Measurements from ENCODE around the gene TCERG1L. TPM values are rescaled to one million over a fixed set of nuclear protein-coding genes. Genes with fewer than 3 reads are reported as not detected.

The TCERG1L gene
- total and polyA plus RNA-seq, 9 of the 15 experiments (the other 6 are each of a cell fraction or from before 2014, with no cell fraction given) = not detected

DNA sequence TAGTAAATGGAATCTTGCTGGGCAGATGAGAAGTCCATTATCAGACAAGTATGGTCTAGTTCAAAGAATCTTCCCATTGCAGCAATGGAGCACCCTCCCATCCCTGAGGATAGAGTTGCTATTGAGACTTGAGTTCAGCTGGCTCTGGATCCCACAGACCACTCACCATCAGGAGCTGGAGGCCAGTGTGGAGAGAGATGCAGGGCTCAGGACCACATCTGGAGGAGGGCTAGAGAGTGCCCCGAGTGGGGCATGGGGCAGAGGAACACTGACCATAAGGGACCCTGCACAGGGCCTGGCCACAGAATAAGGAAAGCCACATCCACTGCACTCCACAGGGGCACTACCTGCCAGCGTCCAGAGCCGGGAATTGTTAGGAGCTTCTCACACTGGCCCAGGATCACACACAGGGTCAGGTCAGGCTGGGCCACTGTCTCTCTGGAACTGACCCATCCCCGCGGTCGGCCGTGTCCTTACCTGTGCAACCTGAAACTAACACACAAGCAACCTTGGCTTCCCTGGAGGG, 41.3 kb upstream of the TCERG1L start (continued):
- TF ChIP-seq, protein P1, sequence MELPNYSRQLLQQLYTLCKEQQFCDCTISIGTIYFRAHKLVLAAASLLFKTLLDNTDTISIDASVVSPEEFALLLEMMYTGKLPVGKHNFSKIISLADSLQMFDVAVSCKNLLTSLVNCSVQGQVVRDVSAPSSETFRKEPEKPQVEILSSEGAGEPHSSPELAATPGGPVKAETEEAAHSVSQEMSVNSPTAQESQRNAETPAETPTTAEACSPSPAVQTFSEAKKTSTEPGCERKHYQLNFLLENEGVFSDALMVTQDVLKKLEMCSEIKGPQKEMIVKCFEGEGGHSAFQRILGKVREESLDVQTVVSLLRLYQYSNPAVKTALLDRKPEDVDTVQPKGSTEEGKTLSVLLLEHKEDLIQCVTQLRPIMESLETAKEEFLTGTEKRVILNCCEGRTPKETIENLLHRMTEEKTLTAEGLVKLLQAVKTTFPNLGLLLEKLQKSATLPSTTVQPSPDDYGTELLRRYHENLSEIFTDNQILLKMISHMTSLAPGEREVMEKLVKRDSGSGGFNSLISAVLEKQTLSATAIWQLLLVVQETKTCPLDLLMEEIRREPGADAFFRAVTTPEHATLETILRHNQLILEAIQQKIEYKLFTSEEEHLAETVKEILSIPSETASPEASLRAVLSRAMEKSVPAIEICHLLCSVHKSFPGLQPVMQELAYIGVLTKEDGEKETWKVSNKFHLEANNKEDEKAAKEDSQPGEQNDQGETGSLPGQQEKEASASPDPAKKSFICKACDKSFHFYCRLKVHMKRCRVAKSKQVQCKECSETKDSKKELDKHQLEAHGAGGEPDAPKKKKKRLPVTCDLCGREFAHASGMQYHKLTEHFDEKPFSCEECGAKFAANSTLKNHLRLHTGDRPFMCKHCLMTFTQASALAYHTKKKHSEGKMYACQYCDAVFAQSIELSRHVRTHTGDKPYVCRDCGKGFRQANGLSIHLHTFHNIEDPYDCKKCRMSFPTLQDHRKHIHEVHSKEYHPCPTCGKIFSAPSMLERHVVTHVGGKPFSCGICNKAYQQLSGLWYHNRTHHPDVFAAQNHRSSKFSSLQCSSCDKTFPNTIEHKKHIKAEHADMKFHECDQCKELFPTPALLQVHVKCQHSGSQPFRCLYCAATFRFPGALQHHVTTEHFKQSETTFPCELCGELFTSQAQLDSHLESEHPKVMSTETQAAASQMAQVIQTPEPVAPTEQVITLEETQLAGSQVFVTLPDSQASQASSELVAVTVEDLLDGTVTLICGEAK (IDR thresholded peaks at IDR 0.05) = no peak
- TF ChIP-seq, protein P1 (CRISPR knock-in tag; IDR thresholded peaks at IDR 0.05) = no peak
- no peak for TF ChIP-seq LCOR (CRISPR knock-in tag; IDR thresholded peaks at IDR 0.05)
- TF ChIP-seq, protein P2, sequence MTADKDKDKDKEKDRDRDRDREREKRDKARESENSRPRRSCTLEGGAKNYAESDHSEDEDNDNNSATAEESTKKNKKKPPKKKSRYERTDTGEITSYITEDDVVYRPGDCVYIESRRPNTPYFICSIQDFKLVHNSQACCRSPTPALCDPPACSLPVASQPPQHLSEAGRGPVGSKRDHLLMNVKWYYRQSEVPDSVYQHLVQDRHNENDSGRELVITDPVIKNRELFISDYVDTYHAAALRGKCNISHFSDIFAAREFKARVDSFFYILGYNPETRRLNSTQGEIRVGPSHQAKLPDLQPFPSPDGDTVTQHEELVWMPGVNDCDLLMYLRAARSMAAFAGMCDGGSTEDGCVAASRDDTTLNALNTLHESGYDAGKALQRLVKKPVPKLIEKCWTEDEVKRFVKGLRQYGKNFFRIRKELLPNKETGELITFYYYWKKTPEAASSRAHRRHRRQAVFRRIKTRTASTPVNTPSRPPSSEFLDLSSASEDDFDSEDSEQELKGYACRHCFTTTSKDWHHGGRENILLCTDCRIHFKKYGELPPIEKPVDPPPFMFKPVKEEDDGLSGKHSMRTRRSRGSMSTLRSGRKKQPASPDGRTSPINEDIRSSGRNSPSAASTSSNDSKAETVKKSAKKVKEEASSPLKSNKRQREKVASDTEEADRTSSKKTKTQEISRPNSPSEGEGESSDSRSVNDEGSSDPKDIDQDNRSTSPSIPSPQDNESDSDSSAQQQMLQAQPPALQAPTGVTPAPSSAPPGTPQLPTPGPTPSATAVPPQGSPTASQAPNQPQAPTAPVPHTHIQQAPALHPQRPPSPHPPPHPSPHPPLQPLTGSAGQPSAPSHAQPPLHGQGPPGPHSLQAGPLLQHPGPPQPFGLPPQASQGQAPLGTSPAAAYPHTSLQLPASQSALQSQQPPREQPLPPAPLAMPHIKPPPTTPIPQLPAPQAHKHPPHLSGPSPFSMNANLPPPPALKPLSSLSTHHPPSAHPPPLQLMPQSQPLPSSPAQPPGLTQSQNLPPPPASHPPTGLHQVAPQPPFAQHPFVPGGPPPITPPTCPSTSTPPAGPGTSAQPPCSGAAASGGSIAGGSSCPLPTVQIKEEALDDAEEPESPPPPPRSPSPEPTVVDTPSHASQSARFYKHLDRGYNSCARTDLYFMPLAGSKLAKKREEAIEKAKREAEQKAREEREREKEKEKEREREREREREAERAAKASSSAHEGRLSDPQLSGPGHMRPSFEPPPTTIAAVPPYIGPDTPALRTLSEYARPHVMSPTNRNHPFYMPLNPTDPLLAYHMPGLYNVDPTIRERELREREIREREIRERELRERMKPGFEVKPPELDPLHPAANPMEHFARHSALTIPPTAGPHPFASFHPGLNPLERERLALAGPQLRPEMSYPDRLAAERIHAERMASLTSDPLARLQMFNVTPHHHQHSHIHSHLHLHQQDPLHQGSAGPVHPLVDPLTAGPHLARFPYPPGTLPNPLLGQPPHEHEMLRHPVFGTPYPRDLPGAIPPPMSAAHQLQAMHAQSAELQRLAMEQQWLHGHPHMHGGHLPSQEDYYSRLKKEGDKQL (CRISPR knock-in tag; IDR thresholded peaks at IDR 0.05; ENCODE audit: borderline replicate concordance) = no peak
